BLaER1 treated with 17β-estradiol and CSF1 and Interleukin-3, amounts not matched to agents 10 nM and 100 nM (cell line): ENCODE results near the gene MKLN1.
"Not testable (repeated sequence)": the region's sequence is repeated elsewhere in the genome, so short reads cannot be mapped to it uniquely, and the experiment has no call there.

Source experiments
- H3K27ac ChIP-seq, 11 experiments: shearing (Covaris generic); formaldehyde crosslinking; 2 replicates each; pipeline ENCODE4 v1.8.1; 2022
- H3K27me3 ChIP-seq, 11 experiments: shearing (Covaris generic); formaldehyde crosslinking; 2 replicates each; pipeline ENCODE4 v1.8.1; 2022
- H3K36me3 ChIP-seq, 11 experiments: shearing (Covaris generic); formaldehyde crosslinking; 2 replicates each; pipeline ENCODE4 v1.8.1; 2022
- H3K4me1 ChIP-seq, 10 experiments: shearing (Covaris generic); formaldehyde crosslinking; 2 replicates each; pipeline ENCODE4 v1.8.1; 2022
- H3K4me2 ChIP-seq, 11 experiments: shearing (Covaris generic); formaldehyde crosslinking; 2 replicates each; pipeline ENCODE4 v1.8.1; 2022
- H3K4me3 ChIP-seq, 10 experiments: shearing (Covaris generic); formaldehyde crosslinking; 2 replicates each; pipeline ENCODE4 v1.8.1; 2022
- H3K9ac ChIP-seq, 11 experiments: shearing (Covaris generic); formaldehyde crosslinking; 2 replicates each; pipeline ENCODE4 v1.8.1; 2022
- H3K9me3 ChIP-seq, 11 experiments: shearing (Covaris generic); formaldehyde crosslinking; replicated peaks in 1 of 11; 2 replicates each; pipeline ENCODE4 v1.8.1; 2022
- H4K20me1 ChIP-seq, 11 experiments: shearing (Covaris generic); formaldehyde crosslinking; 2 replicates each; pipeline ENCODE4 v1.8.1; 2022
- Cebpa-rat ChIP-seq, 11 experiments: shearing (Covaris generic); IDR thresholded peaks; 2 replicates each; pipeline ENCODE4 v1.8.1; 2022

Gene MKLN1

DNA sequence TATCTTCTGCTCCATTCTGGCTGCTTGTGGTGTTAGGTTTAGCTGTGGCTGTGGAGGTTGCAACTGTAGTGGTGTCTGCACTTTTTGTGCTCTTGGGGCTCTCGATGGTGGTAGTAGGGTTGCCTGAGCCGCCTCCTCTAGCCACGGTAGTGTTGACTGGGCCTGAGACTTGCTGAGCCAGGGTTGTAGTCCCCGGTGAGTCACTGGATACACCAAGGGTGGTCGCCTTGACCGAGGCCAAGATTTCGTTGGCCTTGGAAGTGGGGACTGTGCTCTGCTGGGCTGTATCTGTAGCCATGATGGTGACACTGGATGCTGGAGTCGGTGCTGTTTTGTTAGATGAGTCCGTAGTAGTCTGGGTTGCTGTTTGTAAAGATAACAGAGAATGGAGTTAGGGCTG is 183.4 kb downstream of the MKLN1 start:
- H3K27ac ChIP-seq: 0 out of 22 replicates have a peak overlapping the region, but pooled peaks of 1 of the 11 experiments have one; percentile 6
- H3K4me2 ChIP-seq: no peak overlapping the region
- no peak overlapping the region for H3K9ac ChIP-seq
- H4K20me1 ChIP-seq: peaks cover 0 to 14% (median 0%) of the 10 kb centered on the region in 11 experiments; a peak in 7 of 22 replicates
- no peaks in the 10 kb centered on the region for H3K9me3 ChIP-seq
- H3K36me3 ChIP-seq: peaks cover 0 to 20% (median 0%) of the 10 kb centered on the region in 11 experiments; a peak in 7 of 22 replicates
- no peak for TF ChIP-seq Cebpa-rat (IDR thresholded peaks at IDR 0.05)
- no peaks in the 10 kb centered on the region for H3K27me3 ChIP-seq
- H3K4me3 ChIP-seq: no peak overlapping the region
- H3K4me1 ChIP-seq: peaks cover 7 to 42% (median 38%) of the 10 kb centered on the region in 10 experiments; a peak in 19 of 20 replicates

DNA sequence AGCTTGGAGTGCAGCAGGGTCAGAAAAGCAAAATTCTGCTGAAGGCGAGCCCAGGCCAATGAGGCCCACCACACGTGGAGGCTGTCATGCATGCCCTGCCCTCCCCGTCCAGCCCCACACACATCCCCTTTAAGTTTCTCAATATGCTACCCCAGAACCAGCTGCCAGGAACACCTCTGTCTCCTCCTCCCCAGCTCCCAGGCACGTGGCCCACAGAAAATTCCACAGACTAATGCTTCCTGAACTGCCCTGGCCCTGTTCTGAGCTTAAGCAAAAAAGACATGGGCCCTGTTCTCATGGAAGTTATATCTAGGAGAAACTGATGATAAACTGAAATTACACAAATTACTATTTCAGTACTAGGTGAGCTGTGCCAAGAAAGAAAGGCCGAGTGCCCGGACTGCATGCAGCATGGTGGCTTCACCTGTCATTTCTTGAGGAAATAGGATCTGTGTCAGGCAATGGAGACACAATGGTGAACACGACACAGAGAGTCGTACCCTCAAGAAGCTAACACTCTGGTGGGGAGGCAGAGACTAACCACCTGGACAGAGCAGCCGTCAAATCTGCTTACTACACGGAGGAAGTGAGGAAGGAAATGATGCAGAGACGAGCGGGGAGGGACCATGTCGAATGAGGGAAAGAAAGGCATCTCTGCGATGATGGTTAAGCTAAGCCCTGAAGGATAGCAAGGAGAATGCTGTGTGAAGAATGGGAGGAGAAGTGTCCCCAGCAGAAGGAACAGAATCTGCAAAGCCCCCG is 184.3 kb downstream of the MKLN1 start:
- H3K27me3 ChIP-seq: no peaks in the 10 kb centered on the region
- TF ChIP-seq Cebpa-rat (IDR thresholded peaks at IDR 0.05): no peak

DNA sequence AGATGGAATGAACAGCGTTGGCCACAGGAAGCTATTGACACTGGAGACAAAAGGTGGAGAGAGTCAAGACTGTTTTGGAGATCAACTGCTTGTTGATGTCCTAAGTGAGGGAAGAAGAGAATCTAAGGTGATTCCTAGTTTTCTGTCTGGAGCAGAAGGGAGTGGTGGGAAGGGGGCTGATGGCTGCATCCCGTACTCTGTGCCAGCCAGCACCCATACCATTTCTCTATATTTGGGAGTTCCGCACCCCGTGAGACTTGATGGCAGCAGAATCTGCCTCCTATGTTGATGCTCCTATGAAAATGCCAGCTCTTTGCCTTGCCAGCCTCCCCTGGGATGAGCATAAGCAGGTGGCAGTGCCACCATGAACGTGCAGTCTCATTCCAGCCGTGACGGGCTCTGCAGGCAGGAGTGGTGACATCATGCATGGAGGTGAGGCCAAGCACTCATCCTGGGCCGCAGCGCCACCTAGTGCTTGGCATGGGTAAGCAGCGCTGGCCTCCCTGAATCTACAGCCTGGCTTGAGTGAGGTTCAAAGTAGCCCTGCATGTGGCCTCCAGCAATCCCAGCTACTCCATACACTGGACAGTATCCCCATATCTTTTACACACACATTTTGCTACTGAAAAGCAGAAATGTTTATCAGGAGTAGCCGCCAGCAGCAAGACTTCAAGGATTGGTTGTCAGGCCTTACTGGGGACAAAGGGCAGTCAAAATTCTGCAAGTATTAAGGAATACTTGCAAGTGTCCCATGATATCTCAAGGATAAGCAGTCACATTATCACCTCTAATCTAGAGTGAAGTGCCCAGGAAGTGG is 185.8 kb downstream of the MKLN1 start:
- peaks cover 0 to 16% (median 0%) of the 10 kb centered on the region in 11 experiments; a peak in 3 of 22 replicates for H3K36me3 ChIP-seq
- H3K4me1 ChIP-seq: peaks cover 7 to 37% (median 34%) of the 10 kb centered on the region in 10 experiments; a peak in 19 of 20 replicates
- no peak overlapping the region for H3K4me3 ChIP-seq
- H4K20me1 ChIP-seq: peaks cover 0 to 6% (median 0%) of the 10 kb centered on the region in 11 experiments; a peak in 3 of 22 replicates
- no peaks in the 10 kb centered on the region for H3K9me3 ChIP-seq
- no peak overlapping the region for H3K9ac ChIP-seq
- H3K4me2 ChIP-seq: peak overlapping the region in 9 of 11 experiments; percentile 1 to 54 (median 30); a peak in 10 of 22 replicates
- TF ChIP-seq Cebpa-rat (IDR thresholded peaks at IDR 0.05): no peak
- no peak overlapping the region for H3K27ac ChIP-seq
- H3K27me3 ChIP-seq: no peaks in the 10 kb centered on the region

More for the DNA sequence above, 184.3 kb downstream of the MKLN1 start:
- peak overlapping the region; percentile 24 to 66 (median 52); a peak in 21 of 22 replicates for H3K4me2 ChIP-seq
- H4K20me1 ChIP-seq: peaks cover 0 to 13% (median 0%) of the 10 kb centered on the region in 11 experiments; a peak in 6 of 22 replicates
- peaks cover 7 to 42% (median 38%) of the 10 kb centered on the region in 10 experiments; a peak in 19 of 20 replicates for H3K4me1 ChIP-seq
- no peak overlapping the region for H3K9ac ChIP-seq
- 0 out of 22 replicates have a peak overlapping the region, but pooled peaks of 1 of the 11 experiments have one; percentile 7 for H3K27ac ChIP-seq
- H3K9me3 ChIP-seq: no peaks in the 10 kb centered on the region
- H3K4me3 ChIP-seq: no peak overlapping the region
- H3K36me3 ChIP-seq: peaks cover 0 to 20% (median 0%) of the 10 kb centered on the region in 11 experiments; a peak in 3 of 22 replicates

DNA sequence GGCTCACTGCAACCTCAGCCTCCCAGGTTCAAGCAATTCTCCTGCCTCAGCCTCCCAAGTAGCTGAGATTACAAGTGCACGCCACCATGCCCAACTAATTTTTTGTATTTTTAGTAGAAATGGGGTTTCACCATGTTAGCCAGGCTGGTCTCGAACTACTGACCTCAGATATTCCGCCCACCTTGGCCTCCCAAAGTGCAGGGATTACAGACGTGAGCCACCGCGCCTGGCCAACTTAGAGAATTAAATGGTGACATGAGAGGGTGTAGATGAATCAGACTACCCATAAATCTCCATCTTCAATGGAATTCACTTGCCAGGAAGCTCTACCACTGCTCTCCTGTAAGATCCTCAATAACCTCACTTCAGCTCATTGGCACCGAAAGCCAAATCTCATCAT is 187.8 kb downstream of the MKLN1 start:
- H3K4me3 ChIP-seq, H3K9ac ChIP-seq, H3K9me3 ChIP-seq, H3K27ac ChIP-seq, H3K36me3 ChIP-seq, H3K4me2 ChIP-seq, H4K20me1 ChIP-seq, H3K27me3 ChIP-seq: not testable (repeated sequence)
- peaks cover 7 to 30% (median 26%) of the 10 kb centered on the region in 10 experiments; a peak in 19 of 20 replicates for H3K4me1 ChIP-seq

DNA sequence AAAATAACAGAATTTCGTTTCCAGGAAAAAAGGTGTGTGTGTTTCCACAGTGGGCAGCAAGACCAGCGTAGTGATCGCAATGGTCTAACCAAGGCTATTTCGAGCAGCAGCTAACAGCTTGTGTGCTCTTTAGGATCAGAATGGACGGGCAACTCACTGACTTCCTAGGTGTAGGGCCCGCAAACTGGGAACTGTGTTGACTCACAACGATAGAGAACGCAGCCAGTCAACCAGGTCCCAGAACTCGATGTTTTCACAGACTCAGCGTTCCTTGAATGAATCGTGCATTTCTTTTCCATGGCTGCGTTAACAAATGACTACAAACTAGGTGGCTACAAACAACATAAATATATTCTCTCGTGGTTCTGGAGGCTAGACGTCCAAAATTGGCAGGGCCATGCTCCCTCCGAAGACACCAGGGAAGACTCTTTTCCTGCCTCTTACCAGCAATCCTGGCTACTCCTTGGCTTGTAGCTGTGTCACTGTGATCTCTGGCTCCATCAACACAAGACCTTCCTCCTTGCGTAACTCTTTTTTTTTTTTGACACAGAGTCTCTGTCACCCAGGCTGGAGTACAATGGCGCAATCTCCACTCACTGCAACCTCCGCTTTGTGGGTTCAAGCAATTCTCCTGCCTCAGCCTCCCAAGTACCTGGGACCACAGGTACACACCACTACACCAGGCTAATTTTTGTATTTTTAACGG is 189.7 kb downstream of the MKLN1 start:
- peak in 1 of 11 experiments; percentile 33; a peak in 2 of 22 replicates for TF ChIP-seq Cebpa-rat (IDR thresholded peaks at IDR 0.05)
- Histone ChIP-seq H3K4me3 (no peak overlapping the region), H3K9me3 (no peaks in the 10 kb centered on the region), H3K27ac (no peak overlapping the region), H3K36me3 (no peaks in the 10 kb centered on the region), H3K4me2 (no peak overlapping the region), H3K4me1 (peaks cover 2 to 25% (median 22%) of the 10 kb centered on the region in 10 experiments; a peak in 19 of 20 replicates), H3K9ac (no peak overlapping the region), H3K27me3 (no peaks in the 10 kb centered on the region), H4K20me1 (no peaks in the 10 kb centered on the region; a peak in 1 of 22 replicates)

DNA sequence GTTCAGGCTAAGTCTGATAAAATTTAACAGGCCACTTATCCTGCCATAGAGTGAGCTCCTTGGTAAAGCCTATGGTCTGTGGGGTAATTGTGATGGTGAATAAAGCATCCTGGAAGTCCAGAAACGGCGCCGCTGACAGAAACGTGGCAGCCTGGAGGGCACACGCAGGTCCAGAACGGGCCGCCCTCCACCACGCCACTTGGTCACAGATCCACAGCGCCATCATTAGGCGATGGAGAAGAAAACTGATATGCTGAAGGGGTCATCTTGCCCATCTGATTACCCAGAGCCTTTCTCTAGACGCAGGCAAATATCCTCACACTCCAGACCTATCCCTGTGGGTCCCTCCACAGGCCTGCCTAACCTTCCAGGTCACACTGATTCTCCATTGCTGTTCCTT is 190.9 kb downstream of the MKLN1 start:
- H3K4me2 ChIP-seq: no peak overlapping the region
- H3K27ac ChIP-seq: no peak overlapping the region
- no peak for TF ChIP-seq Cebpa-rat (IDR thresholded peaks at IDR 0.05)
- no peaks in the 10 kb centered on the region for H4K20me1 ChIP-seq
- no peaks in the 10 kb centered on the region for H3K9me3 ChIP-seq
- no peaks in the 10 kb centered on the region for H3K36me3 ChIP-seq
- H3K4me1 ChIP-seq: peaks cover 0 to 20% (median 13%) of the 10 kb centered on the region in 10 experiments; a peak in 15 of 20 replicates
- H3K27me3 ChIP-seq: no peaks in the 10 kb centered on the region
- H3K9ac ChIP-seq: no peak overlapping the region
- H3K4me3 ChIP-seq: no peak overlapping the region

DNA sequence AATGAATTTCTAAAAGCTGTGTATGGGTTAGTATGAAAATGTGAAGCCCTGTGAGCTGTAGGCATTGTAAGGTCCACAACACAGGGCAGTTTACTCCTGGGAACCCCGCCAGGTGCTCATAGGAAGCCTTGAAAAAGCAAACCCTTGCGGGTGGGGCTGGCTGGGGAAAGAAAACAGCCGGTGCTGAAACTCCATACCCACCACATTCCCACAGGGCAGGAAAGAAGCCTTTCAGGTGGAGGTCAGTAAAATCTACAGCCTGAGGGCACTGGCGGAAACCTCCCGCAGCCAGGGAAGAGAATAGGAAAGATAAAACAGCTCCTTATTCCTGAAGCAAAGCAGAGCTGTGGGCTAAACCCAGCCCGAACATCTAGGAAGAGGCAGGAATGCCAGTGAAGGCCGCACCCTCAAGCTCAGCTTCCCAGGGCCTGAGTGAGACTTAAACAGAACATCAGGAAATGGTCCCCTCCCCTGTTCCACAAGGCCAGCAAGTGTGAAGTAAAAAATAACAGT is 194.0 kb downstream of the MKLN1 start:
- Histone ChIP-seq H3K4me1 (peaks cover 0 to 14% (median 7%) of the 10 kb centered on the region in 10 experiments; a peak in 8 of 20 replicates), H3K4me3 (no peak overlapping the region), H3K27ac (peak overlapping the region in 1 of 11 experiments; percentile 21; a peak in 2 of 22 replicates), H3K36me3 (no peaks in the 10 kb centered on the region), H3K9ac (no peak overlapping the region), H3K4me2 (peak overlapping the region in 2 of 11 experiments; percentile 29 to 46; a peak in 1 of 22 replicates), H3K27me3 (no peaks in the 10 kb centered on the region), H4K20me1 (no peaks in the 10 kb centered on the region), H3K9me3 (no peaks in the 10 kb centered on the region)
- TF ChIP-seq Cebpa-rat (IDR thresholded peaks at IDR 0.05): no peak

DNA sequence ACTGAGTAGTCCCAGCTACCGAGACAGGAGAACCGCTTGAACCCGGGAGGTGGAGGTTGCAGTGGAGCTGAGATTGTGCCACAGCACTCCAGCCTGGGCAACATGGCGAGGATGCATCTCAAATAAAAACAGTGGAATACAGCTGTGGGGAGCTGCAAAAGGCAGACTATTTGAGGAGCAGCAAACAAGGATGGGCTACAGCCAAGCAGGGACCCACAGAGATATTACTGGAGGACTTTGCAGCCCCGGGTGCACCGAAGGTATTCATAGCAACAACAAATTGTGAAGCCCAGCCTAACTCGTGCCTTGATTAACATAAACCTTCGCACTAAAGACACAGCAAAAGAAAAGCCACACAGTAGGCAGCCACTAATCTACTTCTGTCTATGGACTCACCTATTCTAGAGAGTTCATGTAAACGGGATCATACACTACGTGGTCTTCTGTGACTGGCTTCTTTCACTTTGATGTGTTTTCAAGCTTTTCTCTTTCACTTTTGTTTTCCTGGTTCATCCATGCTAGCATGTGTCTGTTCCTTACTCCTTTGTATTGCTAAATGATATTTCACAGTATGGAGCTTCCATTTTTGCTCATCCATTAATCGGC is 194.8 kb downstream of the MKLN1 start:
- no peaks in the 10 kb centered on the region for H3K9me3 ChIP-seq
- H3K4me3 ChIP-seq: no peak overlapping the region
- H3K27ac ChIP-seq: peak overlapping the region in 4 of 11 experiments; percentile 24 to 39 (median 34); a peak in 5 of 22 replicates
- no peaks in the 10 kb centered on the region for H3K27me3 ChIP-seq
- peaks cover 4 to 16% (median 10%) of the 10 kb centered on the region in 10 experiments; a peak in 16 of 20 replicates for H3K4me1 ChIP-seq
- H3K4me2 ChIP-seq: peak overlapping the region; percentile 0 to 66 (median 33); a peak in 17 of 22 replicates
- no peak for TF ChIP-seq Cebpa-rat (IDR thresholded peaks at IDR 0.05)
- H3K36me3 ChIP-seq: no peaks in the 10 kb centered on the region
- no peaks in the 10 kb centered on the region for H4K20me1 ChIP-seq
- no peak overlapping the region for H3K9ac ChIP-seq
